Fibroblast of lung (primary cell): ENCODE measurements around the gene HAAO. TPM values are rescaled to one million over a fixed set of nuclear protein-coding genes. Genes with fewer than 3 reads are reported as not detected.
A peak's percentile ranks its signal among the peaks of the same experiment; 100 is the strongest.

Experiments used
- DNase-seq, 2 donors: peaks; one replicate each; pipeline versions ENCODE4 v3.0.0 to v3.0.0-alpha.2; 2010; ENCODE audit warnings: low read depth in 2 of 2
- H2AFZ ChIP-seq: 2 replicates; pipeline ENCODE4 v1.5.1; 2012; ENCODE audit warnings: low read length, control low read depth, inconsistent platforms
- H3K27ac ChIP-seq: 2 replicates; pipeline ENCODE4 v1.5.1; 2011; ENCODE audit warnings: low read length, control low read depth; ENCODE audit not compliant: insufficient read depth
- H3K27me3 ChIP-seq: 2 replicates; pipeline ENCODE4 v1.5.1; 2011; ENCODE audit warnings: mild to moderate bottlenecking, low read length; ENCODE audit not compliant: control insufficient read depth, insufficient read depth
- H3K36me3 ChIP-seq: 2 replicates; pipeline ENCODE4 v1.5.1; 2011; ENCODE audit warnings: low read length; ENCODE audit not compliant: control insufficient read depth, insufficient read depth
- H3K4me1 ChIP-seq: 2 replicates; pipeline ENCODE4 v1.5.1; 2011; ENCODE audit warnings: low read length; ENCODE audit not compliant: control insufficient read depth, insufficient read depth; ENCODE audit errors: extremely low read depth
- H3K4me2 ChIP-seq: 2 replicates; pipeline ENCODE4 v1.5.1; 2011; ENCODE audit warnings: low read length, control low read depth; ENCODE audit not compliant: insufficient read depth; ENCODE audit errors: extremely low read depth
- H3K4me3 ChIP-seq, 4 experiments: fragments of 200-600 bp in 1 of 4; sonication (generic) in 1 of 4; replicated peaks in 1 of 4; 2 replicates each; pipeline ENCODE4 v1.5.1; 2011 to 2016; ENCODE audit warnings: low read length in 4 of 4, low read depth in 3 of 4, mild to moderate bottlenecking in 3 of 4, control low read depth in 2 of 4, inconsistent platforms in 1 of 4, mixed read lengths in 1 of 4; ENCODE audit not compliant: insufficient read depth in 1 of 4; ENCODE audit errors: control extremely low read depth in 1 of 4
- H3K79me2 ChIP-seq: 2 replicates; pipeline ENCODE4 v1.5.1; 2012; ENCODE audit warnings: mild to moderate bottlenecking, low read length, inconsistent platforms; ENCODE audit not compliant: control insufficient read depth, insufficient read depth
- H3K9ac ChIP-seq: 2 replicates; pipeline ENCODE4 v1.5.1; 2011; ENCODE audit warnings: mild to moderate bottlenecking, low read length, control low read depth; ENCODE audit not compliant: insufficient read depth
- H3K9me3 ChIP-seq: 2 replicates; pipeline ENCODE4 v1.5.1; 2012; ENCODE audit warnings: low read depth, low read length; ENCODE audit not compliant: control insufficient read depth, insufficient read depth
- H4K20me1 ChIP-seq: 2 replicates; pipeline ENCODE4 v1.5.1; 2011; ENCODE audit warnings: low read length; ENCODE audit not compliant: control insufficient read depth, insufficient read depth; ENCODE audit errors: extremely low read depth
- EZH2 ChIP-seq: IDR thresholded peaks from 2 replicates; pipeline ENCODE4 v1.5.1; 2012; ENCODE audit warnings: low read length, control low read depth, mild to moderate bottlenecking; ENCODE audit errors: missing control alignments
- polyA plus RNA-seq, 2 donors: library from polyadenylated mRNA; depleted of rRNA in 1 of 2; stranded (reverse) in 1 of 2; unstranded in 1 of 2; fragments of >200 nt; gene quantifications; 2 replicates each; pipeline ENCODE4 v1.2.1, GENCODE V29; 2011 to 2012; ENCODE audit warnings: missing spikeins in 1 of 2
- total RNA-seq: library from RNA; depleted of rRNA; stranded (reverse); fragments of >200 nt; gene quantifications from 2 replicates; pipeline ENCODE4 v1.2.1, GENCODE V29; 2014
- TF ChIP-seq, protein P1 (sequence below), 2 donors: IDR thresholded peaks in 1 of 2; conservative IDR thresholded peaks in 1 of 2; 1 replicate in 1 of 2; 2 replicates in 1 of 2; pipeline ENCODE4 v1.5.1; 2011 to 2012; ENCODE audit warnings: low read length in 2 of 2, control low read depth in 1 of 2, inconsistent platforms in 1 of 2, low read depth in 1 of 2, mild to moderate bottlenecking in 1 of 2

Gene HAAO
- total and polyA plus RNA-seq, 2 donors (not counting 1 experiment from before 2014, with no cell fraction given) = 0.58 to 4.1 TPM

DNA sequence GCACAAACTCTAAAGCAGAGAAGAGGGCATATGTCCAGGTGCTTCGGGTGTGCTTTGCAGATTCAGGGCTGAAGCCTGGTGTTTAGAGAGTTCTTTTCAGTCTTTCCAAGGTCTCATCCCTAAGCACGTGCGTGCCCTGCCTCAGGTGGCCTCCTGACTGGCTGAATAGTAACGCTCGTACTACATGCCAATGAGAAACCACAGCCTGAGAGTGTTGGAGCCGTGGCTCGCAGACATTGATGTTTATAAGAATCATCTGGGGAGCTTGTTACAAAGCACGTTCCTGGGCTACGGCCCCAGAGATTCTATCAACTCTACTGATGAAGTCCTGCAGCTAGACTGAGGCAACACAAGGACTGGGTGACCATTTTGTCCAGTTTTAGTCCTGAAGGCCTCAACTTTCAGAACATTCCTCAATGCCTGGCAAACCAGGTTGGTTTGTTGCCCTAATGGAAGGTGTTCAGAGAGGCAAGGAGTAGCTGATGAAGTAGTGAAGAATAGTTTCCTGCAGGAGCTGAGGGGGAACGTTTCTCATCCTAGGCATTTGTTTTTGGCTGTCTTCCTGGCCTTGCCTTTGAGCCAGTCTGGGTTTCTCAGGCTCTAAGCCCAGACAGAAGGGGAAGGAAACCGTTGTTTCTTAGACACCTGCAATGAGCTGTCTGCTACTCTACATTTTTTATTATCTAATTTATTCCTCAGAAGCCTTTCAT lies 31.5 kb upstream of the HAAO start:
- peak in 1 of 2 donors; percentile 48 for DNase-seq
- peaks cover 4% of the 10 kb centered on the region for H3K4me1 ChIP-seq

DNA sequence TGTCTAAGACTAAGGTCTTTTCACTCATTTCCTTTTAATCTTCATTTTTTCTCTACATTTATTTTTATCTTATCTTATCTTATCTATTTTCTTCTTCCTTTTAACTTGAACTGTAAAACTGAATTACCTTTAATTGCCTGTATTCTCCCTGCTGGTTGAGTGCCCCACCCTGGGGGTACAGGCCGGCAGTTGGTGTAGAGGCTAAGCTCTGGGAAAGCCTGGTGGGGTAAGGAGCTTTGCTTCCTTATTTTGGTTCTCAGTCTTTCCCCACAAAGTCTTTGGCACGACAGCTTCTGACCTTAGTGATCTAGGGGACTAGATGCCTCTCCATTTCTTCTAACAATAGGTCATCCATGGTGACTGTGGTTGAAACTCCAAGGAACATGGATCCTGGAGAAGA lies 26.8 kb upstream of the HAAO start:
- no peaks in the 10 kb centered on the region for H4K20me1 ChIP-seq
- no peak overlapping the region for H2AFZ ChIP-seq
- no peak overlapping the region for H3K27ac ChIP-seq
- no peak for TF ChIP-seq EZH2
- TF ChIP-seq, protein P1, sequence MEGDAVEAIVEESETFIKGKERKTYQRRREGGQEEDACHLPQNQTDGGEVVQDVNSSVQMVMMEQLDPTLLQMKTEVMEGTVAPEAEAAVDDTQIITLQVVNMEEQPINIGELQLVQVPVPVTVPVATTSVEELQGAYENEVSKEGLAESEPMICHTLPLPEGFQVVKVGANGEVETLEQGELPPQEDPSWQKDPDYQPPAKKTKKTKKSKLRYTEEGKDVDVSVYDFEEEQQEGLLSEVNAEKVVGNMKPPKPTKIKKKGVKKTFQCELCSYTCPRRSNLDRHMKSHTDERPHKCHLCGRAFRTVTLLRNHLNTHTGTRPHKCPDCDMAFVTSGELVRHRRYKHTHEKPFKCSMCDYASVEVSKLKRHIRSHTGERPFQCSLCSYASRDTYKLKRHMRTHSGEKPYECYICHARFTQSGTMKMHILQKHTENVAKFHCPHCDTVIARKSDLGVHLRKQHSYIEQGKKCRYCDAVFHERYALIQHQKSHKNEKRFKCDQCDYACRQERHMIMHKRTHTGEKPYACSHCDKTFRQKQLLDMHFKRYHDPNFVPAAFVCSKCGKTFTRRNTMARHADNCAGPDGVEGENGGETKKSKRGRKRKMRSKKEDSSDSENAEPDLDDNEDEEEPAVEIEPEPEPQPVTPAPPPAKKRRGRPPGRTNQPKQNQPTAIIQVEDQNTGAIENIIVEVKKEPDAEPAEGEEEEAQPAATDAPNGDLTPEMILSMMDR (conservative IDR thresholded peaks at IDR 0.05 in 1 of 2, IDR thresholded peaks at IDR 0.05 in 1 of 2; ENCODE audit: low read depth in 1 of 2, low read length in 2 of 2) = no peak
- H3K27me3 ChIP-seq = peaks cover 3% of the 10 kb centered on the region
- H3K9me3 ChIP-seq = no peaks in the 10 kb centered on the region
- H3K4me3 ChIP-seq = no peak overlapping the region
- H3K36me3 ChIP-seq = no peaks in the 10 kb centered on the region
- H3K79me2 ChIP-seq = no peaks in the 10 kb centered on the region
- DNase-seq = no peak
- no peak overlapping the region for H3K9ac ChIP-seq
- no peaks in the 10 kb centered on the region for H3K4me1 ChIP-seq
- H3K4me2 ChIP-seq = no peak overlapping the region

More for the DNA sequence above, 31.5 kb upstream of the HAAO start:
- H3K27ac ChIP-seq = no peak overlapping the region
- H4K20me1 ChIP-seq = no peaks in the 10 kb centered on the region
- TF ChIP-seq, protein P1 (conservative IDR thresholded peaks at IDR 0.05 in 1 of 2, IDR thresholded peaks at IDR 0.05 in 1 of 2; ENCODE audit: low read depth in 1 of 2, low read length in 2 of 2) = no peak
- no peak for TF ChIP-seq EZH2
- H3K4me2 ChIP-seq = no peak overlapping the region
- H3K4me3 ChIP-seq = no peak overlapping the region
- no peaks in the 10 kb centered on the region for H3K36me3 ChIP-seq
- H3K9ac ChIP-seq = no peak overlapping the region
- no peaks in the 10 kb centered on the region for H3K79me2 ChIP-seq
- no peaks in the 10 kb centered on the region for H3K9me3 ChIP-seq
- no peak overlapping the region for H2AFZ ChIP-seq
- peaks cover 3% of the 10 kb centered on the region for H3K27me3 ChIP-seq

DNA sequence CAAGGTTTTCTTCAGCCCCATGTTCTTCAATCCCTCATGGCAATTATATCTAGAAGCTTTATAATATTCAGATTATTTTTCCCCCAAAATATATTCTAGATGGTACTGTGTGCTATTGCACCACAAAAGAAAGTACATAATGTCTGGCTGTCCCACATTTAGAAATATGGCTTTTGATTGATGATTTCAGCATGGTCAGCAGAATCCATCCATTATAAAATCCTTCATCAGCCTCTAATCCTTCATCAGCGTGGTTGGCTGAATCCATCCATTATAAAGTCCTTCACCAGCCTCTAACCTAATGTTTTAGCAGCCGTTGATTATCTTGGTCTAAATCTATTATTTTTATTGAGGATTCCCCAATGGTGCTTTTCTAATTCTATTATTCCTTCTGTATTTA lies 23.3 kb upstream of the HAAO start:
- H3K4me1 ChIP-seq = no peaks in the 10 kb centered on the region
- H3K27ac ChIP-seq = no peak overlapping the region
- TF ChIP-seq, protein P1 (conservative IDR thresholded peaks at IDR 0.05 in 1 of 2, IDR thresholded peaks at IDR 0.05 in 1 of 2; ENCODE audit: low read depth in 1 of 2, low read length in 2 of 2) = no peak
- no peak for TF ChIP-seq EZH2
- H4K20me1 ChIP-seq = no peaks in the 10 kb centered on the region
- no peak overlapping the region for H2AFZ ChIP-seq
- no peaks in the 10 kb centered on the region for H3K9me3 ChIP-seq
- no peaks in the 10 kb centered on the region for H3K27me3 ChIP-seq
- no peak overlapping the region for H3K4me3 ChIP-seq
- DNase-seq = no peak
- H3K9ac ChIP-seq = no peak overlapping the region
- no peaks in the 10 kb centered on the region for H3K36me3 ChIP-seq
- no peak overlapping the region for H3K4me2 ChIP-seq
- no peaks in the 10 kb centered on the region for H3K79me2 ChIP-seq
